ENCODE results near the gene HDAC4.

DNA sequence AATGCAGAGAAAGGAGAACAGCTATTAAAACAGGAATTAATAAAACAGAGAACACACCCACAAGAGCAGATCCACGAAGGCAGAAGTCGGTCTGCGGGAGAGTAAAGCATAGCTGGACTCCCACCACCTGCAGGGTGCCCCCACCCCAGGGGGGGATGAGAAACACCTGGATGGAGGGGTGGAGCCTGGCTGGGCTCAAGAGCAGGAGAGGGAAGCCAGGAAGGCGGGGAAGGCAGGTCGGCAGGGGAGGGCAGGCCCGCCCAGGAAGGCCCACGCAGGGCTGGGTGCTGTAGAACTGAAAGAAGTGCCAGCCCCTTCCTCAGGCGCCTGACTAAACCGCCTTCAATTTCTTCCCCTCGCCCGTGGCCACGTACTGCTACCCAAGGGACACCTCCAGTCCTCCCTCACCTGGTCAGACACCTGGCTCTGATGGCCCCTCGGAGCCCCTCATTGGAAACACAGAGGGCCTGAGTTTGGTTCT lies 175.4 kb downstream of the HDAC4 start:
- TF ChIP-seq, protein P1, sequence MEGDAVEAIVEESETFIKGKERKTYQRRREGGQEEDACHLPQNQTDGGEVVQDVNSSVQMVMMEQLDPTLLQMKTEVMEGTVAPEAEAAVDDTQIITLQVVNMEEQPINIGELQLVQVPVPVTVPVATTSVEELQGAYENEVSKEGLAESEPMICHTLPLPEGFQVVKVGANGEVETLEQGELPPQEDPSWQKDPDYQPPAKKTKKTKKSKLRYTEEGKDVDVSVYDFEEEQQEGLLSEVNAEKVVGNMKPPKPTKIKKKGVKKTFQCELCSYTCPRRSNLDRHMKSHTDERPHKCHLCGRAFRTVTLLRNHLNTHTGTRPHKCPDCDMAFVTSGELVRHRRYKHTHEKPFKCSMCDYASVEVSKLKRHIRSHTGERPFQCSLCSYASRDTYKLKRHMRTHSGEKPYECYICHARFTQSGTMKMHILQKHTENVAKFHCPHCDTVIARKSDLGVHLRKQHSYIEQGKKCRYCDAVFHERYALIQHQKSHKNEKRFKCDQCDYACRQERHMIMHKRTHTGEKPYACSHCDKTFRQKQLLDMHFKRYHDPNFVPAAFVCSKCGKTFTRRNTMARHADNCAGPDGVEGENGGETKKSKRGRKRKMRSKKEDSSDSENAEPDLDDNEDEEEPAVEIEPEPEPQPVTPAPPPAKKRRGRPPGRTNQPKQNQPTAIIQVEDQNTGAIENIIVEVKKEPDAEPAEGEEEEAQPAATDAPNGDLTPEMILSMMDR (IDR thresholded peaks at IDR 0.05; ENCODE audit: low read length), result no peak
- no peak for TF ChIP-seq EZH2 (IDR thresholded peaks at IDR 0.05; ENCODE audit: borderline replicate concordance, low read length)
